CD8-positive, alpha-beta memory T cell (primary cell): ENCODE measurements around the gene MACF1. TPM values are rescaled to one million over a fixed set of nuclear protein-coding genes. Genes with fewer than 3 reads are reported as not detected.

Source experiments
- CTCF ChIA-PET: fragments of 350-600 bp; sonication (Branson Sonifier 250); formaldehyde crosslinking; loops from one replicate; lab custom pipeline; 2021; ENCODE audit warnings: antibody characterized with exemption; lab: Charles Lee
- POLR2A ChIA-PET: fragments of 350-600 bp; sonication (Branson Sonifier 250); formaldehyde crosslinking; loops from one replicate; lab custom pipeline; 2021; ENCODE audit warnings: antibody characterized with exemption; lab: Charles Lee
- DNase-seq, 5 donors: peaks; one replicate each; pipeline versions ENCODE4 v3.0.0 to v3.0.0-alpha.2; 2020 to 2022; ENCODE audit warnings: mixed read lengths in 1 of 5
- H3K27ac ChIP-seq: one replicate; pipeline ENCODE4 v1.7.0; 2013; ENCODE audit warnings: low read depth, mild to moderate bottlenecking, low read length, moderate library complexity
- H3K27me3 ChIP-seq: 2 replicates; pipeline ENCODE4 v1.7.0; 2013; ENCODE audit warnings: low read length, mild to moderate bottlenecking; ENCODE audit not compliant: insufficient read depth, poor library complexity, severe bottlenecking
- H3K36me3 ChIP-seq: 2 replicates; pipeline ENCODE4 v1.7.0; 2013; ENCODE audit warnings: mild to moderate bottlenecking, low read length, moderate library complexity; ENCODE audit not compliant: insufficient read depth
- H3K4me1 ChIP-seq: 2 replicates; pipeline ENCODE4 v1.7.0; 2013; ENCODE audit warnings: mild to moderate bottlenecking, low read length, moderate library complexity; ENCODE audit not compliant: insufficient read depth
- H3K4me3 ChIP-seq: 2 replicates; pipeline ENCODE4 v1.7.0; 2013; ENCODE audit warnings: mild to moderate bottlenecking, low read length
- H3K9me3 ChIP-seq: 2 replicates; pipeline ENCODE4 v1.7.0; 2013; ENCODE audit warnings: mild to moderate bottlenecking, low read length
- H3K27ac Mint-ChIP-seq, 8 donors: one replicate each; pipeline ENCODE4 v1.8.0; 2020 to 2021; ENCODE audit warnings: mixed read lengths in 8 of 8, mild to moderate bottlenecking in 6 of 8, inconsistent platforms in 3 of 8, moderate library complexity in 3 of 8
- H3K27me3 Mint-ChIP-seq, 2 donors: one replicate each; pipeline ENCODE4 v1.8.0; 2020 to 2021; ENCODE audit warnings: mixed read lengths in 2 of 2, mild to moderate bottlenecking in 1 of 2, moderate library complexity in 1 of 2
- H3K36me3 Mint-ChIP-seq, 3 donors: one replicate each; pipeline ENCODE4 v1.8.0; 2020 to 2021; ENCODE audit warnings: mixed read lengths in 3 of 3, inconsistent platforms in 1 of 3, mild to moderate bottlenecking in 1 of 3
- H3K4me1 Mint-ChIP-seq, 3 donors: one replicate each; pipeline ENCODE4 v1.8.0; 2020 to 2021; ENCODE audit warnings: mixed read lengths in 3 of 3, inconsistent platforms in 1 of 3, mild to moderate bottlenecking in 1 of 3
- H3K4me3 Mint-ChIP-seq, 7 donors: one replicate each; pipeline ENCODE4 v1.8.0; 2020 to 2021; ENCODE audit warnings: mixed read lengths in 7 of 7, mild to moderate bottlenecking in 6 of 7, moderate library complexity in 4 of 7, inconsistent platforms in 2 of 7
- H3K9me3 Mint-ChIP-seq, 5 donors: one replicate each; pipeline ENCODE4 v1.8.0; 2020 to 2022; ENCODE audit warnings: mixed read lengths in 5 of 5, mild to moderate bottlenecking in 3 of 5, moderate library complexity in 2 of 5, inconsistent platforms in 1 of 5
- polyA plus RNA-seq: library from polyadenylated mRNA; unstranded; fragments of 300-500 nt; fragmentation: Illumina TruSeq; gene quantifications from one replicate; pipeline ENCODE4 v1.2.3, GENCODE V29; 2021
- total RNA-seq, 2 experiments: library from RNA; stranded (reverse); gene quantifications; one replicate each; pipeline ENCODE4 v1.2.3, GENCODE V29; 2021

MACF1 gene
- total and polyA plus RNA-seq, 3 experiments from 2014 or later, result 87.6 to 154 (median 151) TPM

DNA sequence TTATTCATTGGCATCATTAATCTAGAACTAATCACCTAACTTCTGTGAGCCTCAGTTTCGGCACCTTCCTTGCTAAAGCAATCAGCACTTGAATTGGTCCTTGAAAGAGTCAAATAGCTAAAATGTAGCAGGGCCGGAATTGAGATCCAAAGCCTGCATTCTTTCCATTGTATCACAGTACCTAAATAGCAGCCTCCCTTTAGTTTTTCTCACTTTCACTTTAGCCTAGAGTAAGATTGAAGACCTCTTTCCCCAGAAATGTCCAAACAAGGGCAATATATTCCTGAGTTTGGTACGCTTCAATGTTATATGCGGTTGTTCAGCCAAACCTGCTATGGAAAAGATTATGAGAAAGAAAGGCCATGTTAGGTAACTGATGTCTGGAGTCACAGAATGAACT, 165.1 kb downstream of the MACF1 start:
- ChIA-PET POLR2A (no interaction called here), CTCF (no interaction called here)
- H3K27ac ChIP-seq, result no peak overlapping the region
- no peak for DNase-seq
- Mint-ChIP-seq H3K27me3 (no peaks in the 10 kb centered on the region), H3K27ac (peak overlapping the region in 1 of 8 donors; percentile 20), H3K4me3 (no peak overlapping the region), H3K36me3 (peaks cover 9 to 87% (median 24%) of the 10 kb centered on the region in 3 donors), H3K4me1 (no peaks in the 10 kb centered on the region), H3K9me3 (no peaks in the 10 kb centered on the region)
- no peak overlapping the region for H3K4me3 ChIP-seq
- no peaks in the 10 kb centered on the region for H3K27me3 ChIP-seq
- H3K36me3 ChIP-seq, result peaks cover 40% of the 10 kb centered on the region
- no peaks in the 10 kb centered on the region for H3K9me3 ChIP-seq
- H3K4me1 ChIP-seq, result no peaks in the 10 kb centered on the region

DNA sequence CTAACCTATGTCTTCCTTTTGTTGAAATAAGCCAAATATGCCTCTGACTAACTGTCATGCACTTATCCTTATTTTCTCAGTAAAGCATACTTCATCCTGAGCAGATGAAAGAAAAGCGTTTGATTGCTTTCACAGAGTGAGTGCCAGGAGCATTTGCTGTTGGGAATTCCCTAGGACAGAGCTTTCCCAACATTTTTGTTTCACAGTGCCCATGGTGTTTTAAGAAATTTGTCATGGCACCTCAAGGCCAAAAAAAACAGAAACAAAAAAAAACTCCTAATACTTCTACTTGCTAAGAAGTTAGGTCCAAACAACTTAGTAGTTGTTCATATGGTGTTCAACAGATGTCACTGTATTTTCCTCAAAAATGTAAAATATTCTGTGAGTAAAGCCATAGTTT, 166.1 kb downstream of the MACF1 start:
- Mint-ChIP-seq H3K4me1 (no peaks in the 10 kb centered on the region), H3K27me3 (no peaks in the 10 kb centered on the region), H3K27ac (peak overlapping the region in 2 of 8 donors; percentile 24 to 81), H3K36me3 (peaks cover 9 to 84% (median 24%) of the 10 kb centered on the region in 3 donors), H3K9me3 (no peaks in the 10 kb centered on the region), H3K4me3 (no peak overlapping the region)
- Histone ChIP-seq H3K27me3 (no peaks in the 10 kb centered on the region), H3K4me3 (no peak overlapping the region), H3K9me3 (no peaks in the 10 kb centered on the region), H3K4me1 (no peaks in the 10 kb centered on the region), H3K27ac (no peak overlapping the region), H3K36me3 (peaks cover 40% of the 10 kb centered on the region)
- CTCF ChIA-PET, result no interaction called here
- no peak for DNase-seq
- POLR2A ChIA-PET, result no interaction called here

DNA sequence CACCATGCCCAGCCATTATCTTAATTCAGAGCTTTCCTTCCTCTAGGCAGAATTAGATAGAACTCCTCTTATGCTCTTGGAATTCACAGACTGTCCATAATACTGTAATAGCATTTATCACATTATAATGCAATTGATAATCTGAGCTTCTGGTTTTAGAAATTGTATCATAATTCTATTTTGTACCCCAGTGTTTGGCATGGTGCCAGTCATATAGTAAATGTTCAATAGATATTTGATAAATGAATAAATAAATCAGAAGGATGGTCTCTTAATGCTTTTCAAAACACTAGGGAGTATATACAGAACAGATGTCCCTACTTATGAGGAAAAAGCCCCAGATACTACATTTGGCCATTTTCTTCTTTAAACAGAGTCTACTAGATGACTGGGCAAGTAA, 167.6 kb downstream of the MACF1 start:
- Histone ChIP-seq H3K9me3 (no peaks in the 10 kb centered on the region), H3K27me3 (no peaks in the 10 kb centered on the region), H3K36me3 (peaks cover 40% of the 10 kb centered on the region), H3K4me1 (no peaks in the 10 kb centered on the region), H3K4me3 (no peak overlapping the region), H3K27ac (no peak overlapping the region)
- Mint-ChIP-seq H3K9me3 (no peaks in the 10 kb centered on the region), H3K27me3 (no peaks in the 10 kb centered on the region), H3K27ac (peak overlapping the region in 1 of 8 donors; percentile 26), H3K4me3 (no peak overlapping the region), H3K4me1 (no peaks in the 10 kb centered on the region), H3K36me3 (peaks cover 9 to 82% (median 24%) of the 10 kb centered on the region in 3 donors)
- CTCF ChIA-PET, result no interaction called here
- POLR2A ChIA-PET, result no interaction called here
- no peak for DNase-seq

DNA sequence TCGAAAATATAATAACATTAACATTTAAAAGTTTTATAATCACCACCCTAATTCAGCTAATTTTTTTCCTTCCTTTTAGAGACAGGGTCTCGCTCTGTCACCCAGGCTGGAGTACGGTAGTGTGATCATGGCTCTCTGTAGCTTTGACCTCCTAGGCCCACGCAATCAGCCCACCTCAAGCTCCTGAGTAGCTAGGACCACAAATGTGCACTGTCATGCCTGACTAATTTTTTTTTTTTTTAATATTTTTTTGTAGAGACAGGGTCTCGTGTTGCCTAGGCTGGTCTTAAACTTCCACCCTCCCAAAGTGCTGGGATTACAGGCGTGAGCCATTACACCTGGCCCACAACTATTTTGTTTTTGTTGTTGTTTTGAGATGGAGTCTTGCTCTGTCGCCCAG, 172.2 kb downstream of the MACF1 start:
- Histone ChIP-seq H3K27ac (no peak overlapping the region), H3K4me3 (no peak overlapping the region), H3K27me3 (no peaks in the 10 kb centered on the region), H3K4me1 (no peaks in the 10 kb centered on the region), H3K36me3 (peaks cover 31% of the 10 kb centered on the region), H3K9me3 (no peaks in the 10 kb centered on the region)
- Mint-ChIP-seq H3K4me3 (no peak overlapping the region), H3K9me3 (no peaks in the 10 kb centered on the region), H3K36me3 (peaks cover 4 to 74% (median 16%) of the 10 kb centered on the region in 3 donors), H3K27ac (peak overlapping the region in 1 of 8 donors; percentile 21), H3K27me3 (no peaks in the 10 kb centered on the region), H3K4me1 (peaks cover 0 to 4% (median 0%) of the 10 kb centered on the region in 3 donors)
- ChIA-PET POLR2A (no interaction called here), CTCF (no interaction called here)
- DNase-seq, result no peak

DNA sequence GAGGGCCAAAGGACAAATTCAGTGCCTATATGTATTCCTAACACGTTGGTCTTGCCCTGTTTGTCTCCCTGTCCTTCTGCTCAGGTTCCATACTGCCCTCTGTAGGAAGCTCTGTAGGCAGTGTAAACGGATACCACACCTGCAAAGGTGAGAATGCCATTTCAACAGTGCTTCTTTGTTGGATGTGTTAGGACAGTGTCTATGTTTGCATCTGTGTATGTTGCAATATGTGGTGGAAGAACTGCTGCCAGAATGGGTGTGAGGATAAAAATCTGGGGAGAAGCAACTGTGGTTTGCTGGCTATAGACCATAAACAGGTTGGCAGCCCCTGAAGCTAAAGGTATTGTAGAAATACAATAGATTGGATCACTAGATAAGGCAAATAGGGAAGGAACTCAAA, 173.9 kb downstream of the MACF1 start:
- DNase-seq, result no peak
- H3K4me3 Mint-ChIP-seq, result no peak overlapping the region
- no peaks in the 10 kb centered on the region for H3K9me3 ChIP-seq
- no peaks in the 10 kb centered on the region for H3K9me3 Mint-ChIP-seq
- no peak overlapping the region for H3K4me3 ChIP-seq
- H3K27me3 ChIP-seq, result no peaks in the 10 kb centered on the region
- peak overlapping the region in 2 of 8 donors; percentile 42 to 58 for H3K27ac Mint-ChIP-seq
- H3K27ac ChIP-seq, result no peak overlapping the region
- no peaks in the 10 kb centered on the region for H3K4me1 ChIP-seq
- H3K36me3 ChIP-seq, result peaks cover 29% of the 10 kb centered on the region
- peaks cover 0 to 75% (median 9%) of the 10 kb centered on the region in 3 donors for H3K36me3 Mint-ChIP-seq
- ChIA-PET CTCF (interaction anchor here (0.9 to 1.5 kb wide), 3 partner anchors 9 to 280 kb away, joined by 3 to 5 read pairs (median 4); no protein-coding TSS in a partner anchor), POLR2A (no interaction called here)
- H3K4me1 Mint-ChIP-seq, result peaks cover 0 to 4% (median 0%) of the 10 kb centered on the region in 3 donors
- no peaks in the 10 kb centered on the region for H3K27me3 Mint-ChIP-seq

DNA sequence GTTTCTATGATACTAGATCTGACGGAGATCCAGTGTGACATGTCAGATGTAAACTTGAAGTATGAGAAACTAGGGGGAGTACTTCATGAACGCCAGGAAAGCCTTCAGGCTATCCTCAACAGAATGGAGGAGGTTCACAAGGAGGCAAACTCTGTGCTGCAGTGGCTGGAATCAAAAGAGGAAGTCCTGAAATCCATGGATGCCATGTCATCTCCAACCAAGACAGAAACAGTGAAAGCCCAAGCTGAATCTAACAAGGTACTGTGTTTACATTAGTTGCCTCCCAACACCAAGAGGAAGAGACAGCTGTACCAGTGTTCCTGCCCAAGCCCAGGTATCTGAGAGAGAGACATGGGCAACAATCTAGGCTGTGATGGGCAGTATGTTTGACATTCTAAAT, 174.7 kb downstream of the MACF1 start:
- DNase-seq, result no peak
- no peaks in the 10 kb centered on the region for H3K9me3 Mint-ChIP-seq
- Histone ChIP-seq H3K27me3 (no peaks in the 10 kb centered on the region), H3K9me3 (no peaks in the 10 kb centered on the region), H3K4me3 (no peak overlapping the region), H3K27ac (no peak overlapping the region), H3K4me1 (no peaks in the 10 kb centered on the region), H3K36me3 (peaks cover 30% of the 10 kb centered on the region)
- no peak overlapping the region for H3K4me3 Mint-ChIP-seq
- H3K27me3 Mint-ChIP-seq, result no peaks in the 10 kb centered on the region
- ChIA-PET POLR2A (no interaction called here), CTCF (interaction anchor here (0.9 kb wide), 1 partner anchor 195 kb away, joined by 4 read pairs; no protein-coding TSS in a partner anchor)
- H3K4me1 Mint-ChIP-seq, result peaks cover 0 to 4% (median 0%) of the 10 kb centered on the region in 3 donors
- peak overlapping the region in 4 of 8 donors; percentile 9 to 69 (median 45) for H3K27ac Mint-ChIP-seq
- H3K36me3 Mint-ChIP-seq, result peaks cover 0 to 74% (median 13%) of the 10 kb centered on the region in 3 donors

DNA sequence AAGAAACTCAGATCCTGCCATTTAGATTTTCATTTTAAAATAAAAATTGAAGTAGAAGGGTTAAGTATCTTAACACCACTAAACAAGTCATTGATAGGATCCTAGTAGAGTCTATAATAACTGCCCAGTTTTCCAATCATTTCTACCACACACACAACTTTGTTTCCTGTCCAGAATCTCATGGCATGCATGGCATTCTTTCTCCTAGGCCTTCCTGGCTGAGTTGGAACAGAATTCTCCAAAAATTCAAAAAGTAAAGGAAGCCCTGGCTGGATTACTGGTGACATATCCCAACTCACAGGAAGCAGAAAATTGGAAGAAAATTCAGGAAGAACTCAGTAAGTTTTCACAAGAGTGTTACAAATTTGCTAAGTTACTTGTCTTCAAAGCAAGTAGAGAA, 175.5 kb downstream of the MACF1 start:
- POLR2A ChIA-PET, result no interaction called here
- no peak for DNase-seq
- Histone ChIP-seq H3K27ac (no peak overlapping the region), H3K27me3 (no peaks in the 10 kb centered on the region), H3K4me3 (no peak overlapping the region), H3K9me3 (no peaks in the 10 kb centered on the region), H3K36me3 (peaks cover 36% of the 10 kb centered on the region), H3K4me1 (no peaks in the 10 kb centered on the region)
- Mint-ChIP-seq H3K9me3 (no peaks in the 10 kb centered on the region), H3K36me3 (peaks cover 0 to 76% (median 14%) of the 10 kb centered on the region in 3 donors), H3K4me3 (no peak overlapping the region), H3K4me1 (peaks cover 0 to 4% (median 0%) of the 10 kb centered on the region in 3 donors), H3K27me3 (no peaks in the 10 kb centered on the region), H3K27ac (no peak overlapping the region)
- CTCF ChIA-PET, result no interaction called here

DNA sequence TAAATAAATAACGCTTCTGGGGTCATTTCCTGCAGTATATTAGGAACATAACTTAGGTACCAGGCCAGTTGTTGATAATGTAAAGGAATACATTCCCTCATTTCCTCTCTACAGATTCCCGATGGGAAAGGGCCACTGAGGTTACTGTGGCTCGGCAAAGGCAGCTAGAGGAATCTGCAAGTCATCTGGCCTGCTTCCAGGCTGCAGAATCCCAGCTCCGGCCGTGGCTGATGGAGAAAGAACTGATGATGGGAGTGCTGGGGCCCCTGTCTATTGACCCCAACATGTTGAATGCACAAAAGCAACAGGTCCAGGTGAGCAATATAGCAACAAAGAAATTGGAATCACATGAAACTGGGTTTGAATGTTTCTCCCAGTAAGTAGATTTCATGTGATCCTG, 177.3 kb downstream of the MACF1 start:
- H3K4me3 Mint-ChIP-seq, result peak overlapping the region in 1 of 7 donors; percentile 51
- no peaks in the 10 kb centered on the region for H3K9me3 ChIP-seq
- DNase-seq, result no peak
- ChIA-PET POLR2A (interaction anchor here (0.6 kb wide), 1 partner anchor 119 kb away, joined by 3 read pairs; no protein-coding TSS in a partner anchor), CTCF (no interaction called here)
- no peaks in the 10 kb centered on the region for H3K27me3 ChIP-seq
- H3K27ac Mint-ChIP-seq, result no peak overlapping the region
- no peaks in the 10 kb centered on the region for H3K27me3 Mint-ChIP-seq
- H3K9me3 Mint-ChIP-seq, result no peaks in the 10 kb centered on the region
- H3K36me3 Mint-ChIP-seq, result peaks cover 6 to 80% (median 12%) of the 10 kb centered on the region in 3 donors
- no peaks in the 10 kb centered on the region for H3K4me1 ChIP-seq
- peaks cover 0 to 4% (median under 1%) of the 10 kb centered on the region in 3 donors for H3K4me1 Mint-ChIP-seq
- H3K4me3 ChIP-seq, result no peak overlapping the region
- H3K36me3 ChIP-seq, result peaks cover 47% of the 10 kb centered on the region
- no peak overlapping the region for H3K27ac ChIP-seq
